HG02981 (cell line): Measurements from ENCODE around the gene BCR.
"Not testable (repeated sequence)": the region's sequence is repeated elsewhere in the genome, so short reads cannot be mapped to it uniquely, and the experiment has no call there.

ENCODE experiments used
- ATAC-seq: cut with Tn5 transposase; IDR thresholded peaks from one replicate; pipeline ENCODE4 v1.9.1; 2021; ENCODE audit warnings: mild to moderate bottlenecking, moderate library complexity; ENCODE audit not compliant: unreplicated experiment

BCR gene

GRCh38 chr22:23361676-23362075, 181.4 kb downstream of the BCR start:
- no peak for ATAC-seq

- no peak for ATAC-seq
Measured at GRCh38 chr22:23363683-23364082, 183.4 kb downstream of the BCR start.

GRCh38 chr22:23364389-23364788, 184.1 kb downstream of the BCR start:
- no peak for ATAC-seq

- no peak for ATAC-seq
Measured at GRCh38 chr22:23365524-23365923, 185.2 kb downstream of the BCR start.

- ATAC-seq = no peak
Measured at GRCh38 chr22:23365961-23366360, 185.7 kb downstream of the BCR start.

GRCh38 chr22:23367196-23367595, 186.9 kb downstream of the BCR start:
- ATAC-seq = not testable (repeated sequence)
